Caki2 (cell line): ENCODE measurements around the gene NEUROD6. TPM values are rescaled to one million over a fixed set of nuclear protein-coding genes. Genes with fewer than 3 reads are reported as not detected.

Experiments used
- DNase-seq: peaks from one replicate; pipeline ENCODE4 v3.0.0-alpha.2; 2015; ENCODE audit warnings: low read depth
- in situ Hi-C: cut with HindIII; loops from 2 replicates; pipeline ENCODE4 v1.10.0; 2016; ENCODE audit warnings: low sequenced_read_pairs, low pct_unique_long_range_greater_than_20kb, mixed read lengths
- total RNA-seq: library from RNA; depleted of rRNA; stranded (reverse); fragments of >200 nt; shearing (Covaris generic); gene quantifications from 2 replicates; pipeline ENCODE4 v1.2.3, GENCODE V29; 2014; ENCODE audit warnings: low replicate concordance; rRNA removed

The NEUROD6 gene
- total RNA-seq, 1 experiment from 2014 or later: not detected

- in situ Hi-C loops: no loop called here
- no peak for DNase-seq
Measured at GRCh38 chr7:31302356-31302755, 38.2 kb downstream of the NEUROD6 start.

DNA sequence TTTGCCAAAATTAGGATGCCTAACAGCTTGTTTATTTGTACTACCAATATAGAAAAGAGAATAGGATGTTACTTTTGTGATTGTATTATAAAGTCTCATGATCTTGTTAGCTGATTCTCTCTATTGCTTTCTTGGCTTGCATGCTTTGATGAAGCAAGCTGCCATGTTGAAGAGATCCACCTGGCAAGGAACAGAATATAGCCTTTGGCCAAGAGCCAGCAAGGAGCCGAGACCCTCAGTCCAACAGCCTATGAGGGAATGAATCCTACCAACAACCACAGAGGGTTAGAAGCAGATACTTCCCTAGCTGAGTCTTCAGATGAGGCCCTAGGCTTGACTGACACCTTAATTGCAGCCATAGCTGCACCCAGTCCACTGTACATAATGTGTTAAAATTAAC is 41.2 kb downstream of the NEUROD6 start:
- in situ Hi-C loops: no loop called here
- no peak for DNase-seq

DNA sequence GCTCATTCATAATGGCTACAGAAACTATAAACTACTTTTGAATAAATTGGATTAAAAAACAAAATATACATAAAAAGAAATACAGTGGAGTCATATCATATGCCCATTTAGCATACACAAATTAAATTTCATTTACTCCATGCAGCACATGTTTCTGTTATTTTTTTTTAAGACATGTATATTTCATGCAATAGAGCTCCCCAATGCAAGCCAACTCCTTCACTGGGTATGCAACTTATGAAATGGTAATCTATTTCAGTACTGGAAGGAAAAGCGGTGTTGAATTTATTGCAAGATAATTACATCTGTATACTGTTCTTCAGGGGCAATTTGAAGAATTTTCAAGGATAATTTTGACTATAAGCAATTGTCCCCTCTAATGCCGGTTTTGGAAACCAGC is 49.9 kb downstream of the NEUROD6 start:
- in situ Hi-C loops: no loop called here
- DNase-seq: no peak

Other genes starting within 250 kb of the NEUROD6 start
- gene ITPRID1, start 173.4 kb upstream of the NEUROD6 start, total RNA-seq: not detected in 2 replicates